SK-N-SH (cell line): ENCODE data around the gene ACAP2. TPM values are rescaled to one million over a fixed set of nuclear protein-coding genes. Genes with fewer than 3 reads are reported as not detected.

Experiments used
- CTCF ChIA-PET: fragments of 300-600, 350-600 bp; formaldehyde crosslinking; extraction: SDS; loops from one replicate; lab custom pipeline; 2021; lab: Yijun Ruan, JAX
- POLR2A ChIA-PET: fragments of 350-600 bp; sonication (Branson Sonifier 250); formaldehyde crosslinking; extraction: SDS; loops from one replicate; lab custom pipeline; 2020; ENCODE audit warnings: antibody characterized with exemption, inconsistent platforms; lab: Yijun Ruan, JAX
- DNase-seq: peaks from one replicate; pipeline ENCODE4 v3.0.0; 2012
- H2AFZ ChIP-seq: fragments of 200-600 bp; sonication (generic); 2 replicates; pipeline ENCODE4 v1.8.1; 2016; ENCODE audit warnings: antibody characterized with exemption, mild to moderate bottlenecking, low read depth
- H3F3A ChIP-seq: fragments of 200-600 bp; sonication (generic); replicated peaks from 2 replicates; pipeline ENCODE3; 2016; ENCODE audit warnings: antibody characterized with exemption, mild to moderate bottlenecking; ENCODE audit not compliant: insufficient read depth
- H3K27ac ChIP-seq, 2 experiments: fragments of 200-500 bp in 1 of 2; fragments of 200-600 bp in 1 of 2; sonication (Bioruptor generic) in 1 of 2; sonication (generic), shearing (Covaris generic) in 1 of 2; 2 replicates each; pipeline versions ENCODE4 v1.5.1 to v1.6.1; 2014 to 2016; ENCODE audit warnings: low read depth in 2 of 2, inconsistent platforms in 1 of 2, low read length in 1 of 2, mild to moderate bottlenecking in 1 of 2, mixed read lengths in 1 of 2
- H3K27me3 ChIP-seq: fragments of 200-600 bp; sonication (generic), shearing (Covaris generic); 2 replicates; pipeline ENCODE4 v1.6.1; 2016; ENCODE audit warnings: mixed run types; ENCODE audit not compliant: insufficient read depth
- H3K36me3 ChIP-seq, 2 experiments: fragments of 200-500 bp in 1 of 2; fragments of 200-600 bp in 1 of 2; sonication (Bioruptor generic) in 1 of 2; sonication (generic) in 1 of 2; replicated peaks in 1 of 2; 2 replicates each; pipeline versions ENCODE3 to v1.5.1; 2014 to 2016; ENCODE audit warnings: low read length in 1 of 2, mild to moderate bottlenecking in 1 of 2; ENCODE audit not compliant: insufficient read depth in 2 of 2, control insufficient read depth in 1 of 2
- H3K4me1 ChIP-seq, 2 experiments: fragments of 200-500 bp in 1 of 2; fragments of 200-600 bp in 1 of 2; sonication (Bioruptor generic) in 1 of 2; sonication (generic), shearing (Covaris generic) in 1 of 2; 2 replicates each; pipeline versions ENCODE4 v1.5.1 to v1.6.1; 2014 to 2016; ENCODE audit warnings: low read depth in 1 of 2, low read length in 1 of 2, mixed run types in 1 of 2; ENCODE audit not compliant: insufficient read depth in 2 of 2, control insufficient read depth in 1 of 2
- H3K4me2 ChIP-seq: fragments of 200-600 bp; sonication (generic), shearing (Covaris generic); 2 replicates; pipeline ENCODE4 v1.6.1; 2017; ENCODE audit warnings: mixed run types
- H3K4me3 ChIP-seq, 2 experiments: fragments of 200-500 bp in 1 of 2; fragments of 200-600 bp in 1 of 2; sonication (Bioruptor generic) in 1 of 2; sonication (generic), shearing (Covaris generic) in 1 of 2; 2 replicates each; pipeline versions ENCODE4 v1.5.1 to v1.8.1; 2014 to 2016; ENCODE audit warnings: low read depth in 2 of 2, inconsistent platforms in 1 of 2, low read length in 1 of 2, mild to moderate bottlenecking in 1 of 2, mixed read lengths in 1 of 2, moderate library complexity in 1 of 2
- H3K79me2 ChIP-seq: fragments of 200-600 bp; sonication (generic); 2 replicates; pipeline ENCODE4 v1.8.1; 2017; ENCODE audit warnings: mild to moderate bottlenecking; ENCODE audit not compliant: insufficient read depth
- H3K9ac ChIP-seq: fragments of 200-600 bp; sonication (generic); 2 replicates; pipeline ENCODE4 v1.6.1; 2017; ENCODE audit warnings: mixed run types
- H3K9me2 ChIP-seq: fragments of 200-600 bp; sonication (generic); 2 replicates; pipeline ENCODE4 v1.6.1; 2017; ENCODE audit warnings: mixed run types
- H3K9me3 ChIP-seq: fragments of 200-600 bp; sonication (generic); 2 replicates; pipeline ENCODE4 v1.6.1; 2017; ENCODE audit warnings: mixed run types, mild to moderate bottlenecking, moderate library complexity
- H4K20me1 ChIP-seq: fragments of 200-600 bp; sonication (generic); 2 replicates; pipeline ENCODE4 v1.6.1; 2017; ENCODE audit warnings: mild to moderate bottlenecking, mixed run types; ENCODE audit not compliant: insufficient read depth
- FOSL2 ChIP-seq: IDR thresholded peaks from 2 replicates; pipeline ENCODE4 v1.4.0; 2012; ENCODE audit warnings: low read depth, mild to moderate bottlenecking, moderate library complexity, borderline replicate concordance
- FOXJ3 ChIP-seq: sonication (generic); formaldehyde crosslinking; IDR thresholded peaks from 2 replicates; pipeline ENCODE4 v1.5.1; 2020; ENCODE audit warnings: mild to moderate bottlenecking, missing genetic modification reagents
- RAD21 ChIP-seq: IDR thresholded peaks from 2 replicates; pipeline ENCODE4 v1.6.1; 2012; ENCODE audit warnings: mild to moderate bottlenecking, low read length
- RCOR1 ChIP-seq: fragments of 150-350 bp; IDR thresholded peaks from 2 replicates; pipeline ENCODE4 v1.6.1; 2017; ENCODE audit warnings: antibody characterized with exemption, low read length
- RFX5 ChIP-seq: IDR thresholded peaks from 2 replicates; pipeline ENCODE4 v1.6.1; 2012; ENCODE audit warnings: mild to moderate bottlenecking, improper control_type of control experiment, low read length
- SMC3 ChIP-seq: IDR thresholded peaks from 2 replicates; pipeline ENCODE4 v1.6.1; 2012; ENCODE audit warnings: low read depth, low read length, improper control_type of control experiment
- TAF1 ChIP-seq: IDR thresholded peaks from 2 replicates; pipeline ENCODE4 v1.6.1; 2012; ENCODE audit warnings: low read depth, mild to moderate bottlenecking, low read length, moderate library complexity, borderline replicate concordance
- ZBTB33 ChIP-seq: IDR thresholded peaks from 2 replicates; pipeline ENCODE4 v1.4.0; 2012; ENCODE audit warnings: low read depth, borderline replicate concordance
- WGBS: methylation state at CpG from one replicate; pipeline ENCODE4 v1.1.6; 2017; ENCODE audit warnings: low lambda C conversion rate; 5-methylcytosine and 5-hydroxymethylcytosine counted together
- polyA plus RNA-seq, 3 experiments: library from polyadenylated mRNA; depleted of rRNA; stranded (reverse); fragments of >200 nt; gene quantifications; 2 replicates each; pipeline ENCODE4 v1.2.3, GENCODE V29; 2012
- TF ChIP-seq, protein P1 (sequence below): fragments of 200-600 bp; sonication (generic); IDR thresholded peaks from 2 replicates; pipeline ENCODE4 v1.6.1; 2017; ENCODE audit warnings: antibody characterized with exemption, mild to moderate bottlenecking, moderate library complexity
- TF ChIP-seq, protein P2 (sequence below): fragments of 150-350 bp; IDR thresholded peaks from 2 replicates; pipeline ENCODE4 v1.6.1; 2016; ENCODE audit warnings: mild to moderate bottlenecking, low read depth, low read length

ACAP2 gene
- polyA plus RNA-seq, 1 of the 3 experiments (the other 2 are of a cell fraction), result 6.8 TPM

DNA sequence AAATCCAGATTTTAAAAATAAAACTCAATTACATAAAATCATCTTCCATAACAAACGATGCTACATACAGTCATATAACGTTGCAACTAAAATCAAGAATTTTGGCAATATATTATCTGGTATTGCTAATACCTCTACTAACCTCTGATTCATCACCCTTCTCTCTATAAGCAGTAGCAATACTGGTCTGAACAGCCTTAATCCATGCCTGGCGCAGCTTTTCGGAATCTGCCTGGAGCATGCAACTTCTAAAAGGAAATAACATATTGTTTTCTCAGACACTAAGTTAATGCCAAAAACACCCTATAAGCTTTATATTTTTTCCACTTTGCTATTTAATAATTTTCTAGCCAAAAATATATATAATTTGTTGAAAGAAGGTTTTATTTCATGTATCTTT is 136.5 kb downstream of the ACAP2 start:
- Histone ChIP-seq H3K9ac (no peak overlapping the region), H3K4me2 (no peak overlapping the region), H3K9me2 (no peaks in the 10 kb centered on the region), H4K20me1 (no peaks in the 10 kb centered on the region), H3K79me2 (no peaks in the 10 kb centered on the region), H3K36me3 (peaks cover 23% of the 10 kb centered on the region in 2 experiments), H3K4me1 (no peaks in the 10 kb centered on the region), H3K27ac (no peak overlapping the region), H3K4me3 (no peak overlapping the region), H3K27me3 (no peaks in the 10 kb centered on the region), H2AFZ (no peak overlapping the region), H3K9me3 (no peaks in the 10 kb centered on the region), H3F3A (peaks cover 4% of the 10 kb centered on the region)
- WGBS, result 98% methylated on average over 4 of the region's 4 CpGs
- DNase-seq, result no peak
- POLR2A ChIA-PET, result no interaction called here
- CTCF ChIA-PET, result interaction anchor here (0.8 kb wide), 1 partner anchor 20 kb away, joined by 3 read pairs; no protein-coding TSS in a partner anchor
- no peak for TF ChIP-seq SMC3

- no peak overlapping the region; the same call in 1 of the 2 replicates for H3K4me2 ChIP-seq
- TF ChIP-seq TAF1, result no peak
- no peak for TF ChIP-seq FOSL2
- TF ChIP-seq, protein P1, sequence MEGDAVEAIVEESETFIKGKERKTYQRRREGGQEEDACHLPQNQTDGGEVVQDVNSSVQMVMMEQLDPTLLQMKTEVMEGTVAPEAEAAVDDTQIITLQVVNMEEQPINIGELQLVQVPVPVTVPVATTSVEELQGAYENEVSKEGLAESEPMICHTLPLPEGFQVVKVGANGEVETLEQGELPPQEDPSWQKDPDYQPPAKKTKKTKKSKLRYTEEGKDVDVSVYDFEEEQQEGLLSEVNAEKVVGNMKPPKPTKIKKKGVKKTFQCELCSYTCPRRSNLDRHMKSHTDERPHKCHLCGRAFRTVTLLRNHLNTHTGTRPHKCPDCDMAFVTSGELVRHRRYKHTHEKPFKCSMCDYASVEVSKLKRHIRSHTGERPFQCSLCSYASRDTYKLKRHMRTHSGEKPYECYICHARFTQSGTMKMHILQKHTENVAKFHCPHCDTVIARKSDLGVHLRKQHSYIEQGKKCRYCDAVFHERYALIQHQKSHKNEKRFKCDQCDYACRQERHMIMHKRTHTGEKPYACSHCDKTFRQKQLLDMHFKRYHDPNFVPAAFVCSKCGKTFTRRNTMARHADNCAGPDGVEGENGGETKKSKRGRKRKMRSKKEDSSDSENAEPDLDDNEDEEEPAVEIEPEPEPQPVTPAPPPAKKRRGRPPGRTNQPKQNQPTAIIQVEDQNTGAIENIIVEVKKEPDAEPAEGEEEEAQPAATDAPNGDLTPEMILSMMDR, result no peak
- TF ChIP-seq, protein P2, sequence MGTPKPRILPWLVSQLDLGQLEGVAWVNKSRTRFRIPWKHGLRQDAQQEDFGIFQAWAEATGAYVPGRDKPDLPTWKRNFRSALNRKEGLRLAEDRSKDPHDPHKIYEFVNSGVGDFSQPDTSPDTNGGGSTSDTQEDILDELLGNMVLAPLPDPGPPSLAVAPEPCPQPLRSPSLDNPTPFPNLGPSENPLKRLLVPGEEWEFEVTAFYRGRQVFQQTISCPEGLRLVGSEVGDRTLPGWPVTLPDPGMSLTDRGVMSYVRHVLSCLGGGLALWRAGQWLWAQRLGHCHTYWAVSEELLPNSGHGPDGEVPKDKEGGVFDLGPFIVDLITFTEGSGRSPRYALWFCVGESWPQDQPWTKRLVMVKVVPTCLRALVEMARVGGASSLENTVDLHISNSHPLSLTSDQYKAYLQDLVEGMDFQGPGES, result no peak
- no peak for TF ChIP-seq RCOR1
- no peak for TF ChIP-seq RAD21
- TF ChIP-seq FOXJ3 (CRISPR knock-in tag), result no peak
- TF ChIP-seq RFX5, result no peak
- TF ChIP-seq ZBTB33, result no peak
- H3K9me3 ChIP-seq, result no peaks in the 10 kb centered on the region
- ChIA-PET POLR2A (no interaction called here), CTCF (interaction anchor here (0.6 to 2.0 kb wide), 4 partner anchors 31 to 307 kb away, joined by 3 to 8 read pairs (median 4); partner anchors contain the start of gene XXYLT1)
- no peak overlapping the region for H3K27ac ChIP-seq
- 92% methylated on average over 3 of the region's 3 CpGs for WGBS
- no peaks in the 10 kb centered on the region for H4K20me1 ChIP-seq
- H3K27me3 ChIP-seq, result no peaks in the 10 kb centered on the region
- peaks cover 18 to 22% of the 10 kb centered on the region in 2 experiments for H3K36me3 ChIP-seq
- H3K4me3 ChIP-seq, result no peak overlapping the region
- no peak overlapping the region for H2AFZ ChIP-seq
- H3K9ac ChIP-seq, result no peak overlapping the region
- H3K79me2 ChIP-seq, result no peaks in the 10 kb centered on the region
- no peaks in the 10 kb centered on the region for H3K9me2 ChIP-seq
- peaks cover 4% of the 10 kb centered on the region for H3F3A ChIP-seq
- no peaks in the 10 kb centered on the region for H3K4me1 ChIP-seq
- no peak for DNase-seq
Measured at GRCh38 chr3:195302431-195302830, 140.4 kb downstream of the ACAP2 start.
